ENCODE data around the gene MFAP2. TPM values are rescaled to one million over a fixed set of nuclear protein-coding genes. Genes with fewer than 3 reads are reported as not detected.
"Not testable (repeated sequence)": the region's sequence is repeated elsewhere in the genome, so short reads cannot be mapped to it uniquely, and the experiment has no call there.

The MFAP2 gene
- total and polyA plus RNA-seq, 4 donors: 21.3 to 65.3 (median 41.8) TPM

- H3K27ac ChIP-seq (ENCODE audit: low read depth in 1 of 2, low read length in 2 of 2): no peak overlapping the region
- no peak overlapping the region for H3K4me3 ChIP-seq (ENCODE audit: low read length in 2 of 2)
- no peaks in the 10 kb centered on the region for H3K4me1 ChIP-seq (ENCODE audit: control insufficient read depth in 1 of 2, insufficient read depth in 2 of 2, low read length in 2 of 2)
- intact Hi-C loops (cut with DNase I): loop anchor here in 1 of 2 donors (10.0 kb wide), 1 partner anchor 280 kb away; no protein-coding TSS in a partner anchor
- 93 to 94% methylated on average over 18 of the region's 18 CpGs for WGBS, 2 donors
- H3K9me3 ChIP-seq (ENCODE audit: control insufficient read depth, low read length): no peaks in the 10 kb centered on the region
- no peak for DNase-seq
- no peaks in the 10 kb centered on the region for H3K27me3 ChIP-seq (ENCODE audit: control insufficient read depth in 1 of 2, insufficient read depth in 2 of 2, low read length in 1 of 2)
- H3K36me3 ChIP-seq (ENCODE audit: control insufficient read depth in 1 of 2, insufficient read depth in 2 of 2, low read length in 1 of 2): no peaks in the 10 kb centered on the region
- ATAC-seq (ENCODE audit: low FRiP score): no peak
Measured at GRCh38 chr1:16954579-16954978, 25.8 kb downstream of the MFAP2 start.

DNA sequence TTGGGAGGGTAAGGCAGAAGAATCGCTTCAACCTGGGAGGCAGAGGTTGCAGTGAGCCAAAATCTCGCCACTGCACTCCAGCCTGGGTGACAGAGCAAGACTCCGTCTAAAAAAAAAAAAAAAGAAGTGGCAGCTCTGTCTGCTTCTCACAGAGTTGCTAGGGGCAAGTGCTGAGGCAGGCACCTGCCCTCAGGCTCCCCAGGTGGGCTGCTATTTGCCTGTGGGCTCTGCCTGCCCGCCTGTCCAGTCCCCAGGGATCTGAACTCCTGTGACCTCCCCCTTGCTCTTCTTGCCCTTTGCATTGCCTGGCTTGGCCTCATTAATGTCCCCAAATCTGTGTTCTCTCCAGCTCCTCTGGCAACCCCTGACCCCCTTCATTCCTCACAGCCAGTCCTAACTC lies 28.0 kb downstream of the MFAP2 start:
- not testable (repeated sequence) for ATAC-seq (ENCODE audit: low FRiP score); DNase-seq; H3K27me3 ChIP-seq (ENCODE audit: control insufficient read depth in 1 of 2, insufficient read depth in 2 of 2, low read length in 1 of 2); H3K27ac ChIP-seq (ENCODE audit: low read depth in 1 of 2, low read length in 2 of 2); H3K36me3 ChIP-seq (ENCODE audit: control insufficient read depth in 1 of 2, insufficient read depth in 2 of 2, low read length in 1 of 2); H3K9me3 ChIP-seq (ENCODE audit: control insufficient read depth, low read length); H3K4me1 ChIP-seq (ENCODE audit: control insufficient read depth in 1 of 2, insufficient read depth in 2 of 2, low read length in 2 of 2); H3K4me3 ChIP-seq (ENCODE audit: low read length in 2 of 2)
- 87 to 96% methylated on average over 4 of the region's 4 CpGs for WGBS, 2 donors
- intact Hi-C loops (cut with DNase I): loop anchor here in 1 of 2 donors (10.0 kb wide), 1 partner anchor 282 kb away; no protein-coding TSS in a partner anchor

DNA sequence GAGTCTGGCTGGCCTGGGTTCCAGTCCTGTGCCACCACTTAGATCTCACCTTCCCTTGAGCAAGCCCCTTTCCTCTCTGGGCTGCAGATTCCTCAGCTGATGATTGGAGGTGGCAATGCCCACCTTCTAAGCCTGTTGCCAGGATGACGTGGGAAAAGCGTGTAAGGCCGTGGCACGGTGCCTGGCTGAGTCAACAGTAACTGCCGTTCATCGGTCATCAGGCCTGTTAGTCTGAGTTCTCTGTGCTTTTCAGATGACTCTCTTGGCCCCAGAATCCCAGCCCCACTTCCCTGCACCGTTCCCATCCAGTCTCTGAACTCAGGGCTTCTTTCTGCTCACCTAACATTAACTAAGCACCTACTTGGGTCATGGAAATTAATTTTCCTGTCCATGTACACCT lies 31.4 kb downstream of the MFAP2 start:
- DNase-seq; H3K36me3 ChIP-seq (ENCODE audit: control insufficient read depth in 1 of 2, insufficient read depth in 2 of 2, low read length in 1 of 2); H3K27ac ChIP-seq (ENCODE audit: low read depth in 1 of 2, low read length in 2 of 2); H3K9me3 ChIP-seq (ENCODE audit: control insufficient read depth, low read length); ATAC-seq (ENCODE audit: low FRiP score); H3K4me1 ChIP-seq (ENCODE audit: control insufficient read depth in 1 of 2, insufficient read depth in 2 of 2, low read length in 2 of 2); H3K4me3 ChIP-seq (ENCODE audit: low read length in 2 of 2); H3K27me3 ChIP-seq (ENCODE audit: control insufficient read depth in 1 of 2, insufficient read depth in 2 of 2, low read length in 1 of 2): not testable (repeated sequence)
- 10 to 15% methylated on average over 7 of the region's 7 CpGs for WGBS, 2 donors
- intact Hi-C loops (cut with DNase I): loop anchor here in 1 of 2 donors (5.0 kb wide), 1 partner anchor 327 kb away; no protein-coding TSS in a partner anchor

DNA sequence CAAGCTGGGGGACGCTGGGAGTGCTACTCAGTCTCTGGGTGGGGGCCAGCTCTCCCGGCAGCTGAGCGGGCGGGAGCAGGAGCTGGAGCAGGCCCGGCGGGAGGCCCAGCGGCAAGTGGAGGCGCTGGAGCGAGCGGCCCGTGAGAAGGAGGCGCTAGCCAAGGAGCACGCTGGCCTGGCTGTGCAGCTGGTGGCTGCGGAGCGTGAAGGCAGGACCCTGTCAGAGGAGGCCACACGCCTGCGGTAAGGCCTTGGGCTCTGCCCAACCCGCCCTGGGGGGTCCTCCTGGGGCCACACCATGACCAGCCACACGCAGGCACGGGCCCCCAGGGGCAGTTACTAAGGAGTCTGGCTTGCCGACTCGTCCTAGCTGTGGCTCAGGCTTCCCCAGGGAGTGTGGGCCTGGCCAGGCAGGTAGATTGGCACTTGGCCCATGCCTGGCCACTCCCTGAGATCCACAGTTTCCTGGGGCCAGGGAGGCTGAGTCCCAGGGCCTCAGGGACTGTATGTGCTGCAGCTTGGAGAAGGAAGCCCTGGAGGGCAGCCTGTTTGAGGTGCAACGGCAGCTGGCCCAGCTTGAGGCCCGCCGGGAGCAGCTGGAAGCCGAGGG lies 32.0 kb downstream of the MFAP2 start:
- H3K27me3 ChIP-seq (ENCODE audit: control insufficient read depth in 1 of 2, insufficient read depth in 2 of 2, low read length in 1 of 2); H3K4me1 ChIP-seq (ENCODE audit: control insufficient read depth in 1 of 2, insufficient read depth in 2 of 2, low read length in 2 of 2); H3K4me3 ChIP-seq (ENCODE audit: low read length in 2 of 2); H3K36me3 ChIP-seq (ENCODE audit: control insufficient read depth in 1 of 2, insufficient read depth in 2 of 2, low read length in 1 of 2); ATAC-seq (ENCODE audit: low FRiP score); H3K27ac ChIP-seq (ENCODE audit: low read depth in 1 of 2, low read length in 2 of 2); H3K9me3 ChIP-seq (ENCODE audit: control insufficient read depth, low read length); DNase-seq: not testable (repeated sequence)
- WGBS, 2 donors: 86 to 91% methylated on average over 26 of the region's 26 CpGs
- intact Hi-C loops (cut with DNase I): loop anchor here in 1 of 2 donors (5.0 kb wide), 1 partner anchor 326 kb away; no protein-coding TSS in a partner anchor

DNA sequence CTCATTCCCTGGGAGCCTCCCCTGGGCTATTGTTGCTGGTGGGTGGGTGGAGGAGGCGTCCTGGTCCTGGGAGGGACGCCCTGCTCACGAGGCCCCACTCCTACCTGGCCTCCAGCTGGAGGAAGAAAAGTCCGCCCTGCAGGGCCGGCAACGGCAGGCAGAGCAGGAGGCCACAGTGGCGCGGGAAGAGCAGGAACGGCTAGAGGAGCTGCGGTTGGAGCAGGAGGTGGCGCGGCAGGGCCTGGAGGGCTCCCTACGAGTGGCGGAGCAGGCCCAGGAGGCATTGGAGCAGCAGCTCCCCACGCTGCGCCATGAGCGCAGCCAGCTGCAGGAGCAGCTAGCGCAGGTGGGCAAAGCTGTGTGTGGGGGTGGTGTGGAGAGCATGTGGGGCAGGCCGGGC lies 33.8 kb downstream of the MFAP2 start:
- no peaks in the 10 kb centered on the region for H3K9me3 ChIP-seq (ENCODE audit: control insufficient read depth, low read length)
- ATAC-seq (ENCODE audit: low FRiP score): no peak
- H3K4me1 ChIP-seq (ENCODE audit: control insufficient read depth in 1 of 2, insufficient read depth in 2 of 2, low read length in 2 of 2): no peaks in the 10 kb centered on the region
- no peak overlapping the region for H3K27ac ChIP-seq (ENCODE audit: low read depth in 1 of 2, low read length in 2 of 2)
- 90 to 93% methylated on average over 19 of the region's 19 CpGs for WGBS, 2 donors
- no peaks in the 10 kb centered on the region for H3K27me3 ChIP-seq (ENCODE audit: control insufficient read depth in 1 of 2, insufficient read depth in 2 of 2, low read length in 1 of 2)
- intact Hi-C loops (cut with DNase I): loop anchor here in 1 of 2 donors (5.0 kb wide), 1 partner anchor 324 kb away; no protein-coding TSS in a partner anchor
- peaks cover 0 to 2% of the 10 kb centered on the region in 2 donors for H3K36me3 ChIP-seq (ENCODE audit: control insufficient read depth in 1 of 2, insufficient read depth in 2 of 2, low read length in 1 of 2)
- no peak for DNase-seq
- H3K4me3 ChIP-seq (ENCODE audit: low read length in 2 of 2): no peak overlapping the region

DNA sequence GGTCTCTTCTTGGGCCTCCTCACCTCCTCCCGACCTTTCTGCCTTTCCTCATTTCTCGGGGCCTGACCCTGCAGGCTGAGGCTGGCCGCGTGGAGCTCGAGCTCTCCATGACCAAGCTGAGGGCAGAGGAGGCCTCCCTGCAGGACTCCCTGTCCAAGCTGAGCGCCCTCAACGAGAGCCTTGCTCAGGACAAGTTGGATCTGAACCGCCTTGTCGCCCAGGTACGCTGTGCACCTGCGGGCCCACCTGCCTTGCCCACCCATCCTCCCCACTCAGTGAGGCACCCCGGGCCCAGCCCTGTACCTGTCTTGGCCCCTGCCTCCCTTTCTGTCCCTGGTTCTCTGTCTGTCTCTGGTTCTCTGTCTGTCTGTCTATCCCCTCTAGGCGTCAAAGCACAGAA lies 34.2 kb downstream of the MFAP2 start:
- not testable (repeated sequence) for H3K36me3 ChIP-seq (ENCODE audit: control insufficient read depth in 1 of 2, insufficient read depth in 2 of 2, low read length in 1 of 2); H3K4me3 ChIP-seq (ENCODE audit: low read length in 2 of 2); ATAC-seq (ENCODE audit: low FRiP score); H3K9me3 ChIP-seq (ENCODE audit: control insufficient read depth, low read length); H3K27ac ChIP-seq (ENCODE audit: low read depth in 1 of 2, low read length in 2 of 2); DNase-seq; H3K4me1 ChIP-seq (ENCODE audit: control insufficient read depth in 1 of 2, insufficient read depth in 2 of 2, low read length in 2 of 2); H3K27me3 ChIP-seq (ENCODE audit: control insufficient read depth in 1 of 2, insufficient read depth in 2 of 2, low read length in 1 of 2)
- intact Hi-C loops (cut with DNase I): loop anchor here in 1 of 2 donors (5.0 kb wide), 1 partner anchor 324 kb away; no protein-coding TSS in a partner anchor
- WGBS, 2 donors: 87 to 91% methylated on average over 9 to 13 of the region's 13 CpGs

DNA sequence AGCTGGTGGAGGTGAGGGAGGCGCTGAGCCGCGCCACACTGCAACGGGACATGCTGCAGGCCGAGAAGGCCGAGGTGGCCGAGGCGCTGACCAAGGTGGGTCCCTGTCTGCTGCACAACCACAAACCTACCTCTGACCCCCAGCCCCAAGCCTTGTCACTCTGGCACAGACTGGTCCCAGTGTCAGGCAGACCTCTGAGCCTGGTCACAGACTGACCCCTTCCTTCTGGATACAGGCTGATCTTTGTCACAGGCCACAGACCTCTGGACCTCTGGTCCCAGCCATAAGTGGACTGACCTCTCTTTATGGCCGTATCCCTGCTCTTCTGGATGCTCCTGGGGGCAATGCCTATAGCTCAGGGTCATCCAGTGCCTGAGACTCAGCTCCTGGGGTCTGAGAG lies 34.9 kb downstream of the MFAP2 start:
- not testable (repeated sequence) for H3K4me1 ChIP-seq (ENCODE audit: control insufficient read depth in 1 of 2, insufficient read depth in 2 of 2, low read length in 2 of 2); DNase-seq; H3K9me3 ChIP-seq (ENCODE audit: control insufficient read depth, low read length); H3K36me3 ChIP-seq (ENCODE audit: control insufficient read depth in 1 of 2, insufficient read depth in 2 of 2, low read length in 1 of 2); H3K27ac ChIP-seq (ENCODE audit: low read depth in 1 of 2, low read length in 2 of 2); H3K27me3 ChIP-seq (ENCODE audit: control insufficient read depth in 1 of 2, insufficient read depth in 2 of 2, low read length in 1 of 2); H3K4me3 ChIP-seq (ENCODE audit: low read length in 2 of 2)
- intact Hi-C loops (cut with DNase I): loop anchor here in 1 of 2 donors (5.0 kb wide), 1 partner anchor 323 kb away; no protein-coding TSS in a partner anchor
- 91 to 100% methylated on average over 8 to 9 of the region's 9 CpGs for WGBS, 2 donors
- peak; percentile 60 for ATAC-seq (ENCODE audit: low FRiP score)

- DNase-seq (no peak), ATAC-seq (ENCODE audit: low FRiP score) (no peak)
- intact Hi-C loops (cut with DNase I): no loop called here
- no peak overlapping the region for H3K4me3 ChIP-seq (ENCODE audit: low read length in 2 of 2)
- no peaks in the 10 kb centered on the region for H3K9me3 ChIP-seq (ENCODE audit: control insufficient read depth, low read length)
- H3K27ac ChIP-seq (ENCODE audit: low read depth in 1 of 2, low read length in 2 of 2): no peak overlapping the region
- no peaks in the 10 kb centered on the region for H3K4me1 ChIP-seq (ENCODE audit: control insufficient read depth in 1 of 2, insufficient read depth in 2 of 2, low read length in 2 of 2)
- no peaks in the 10 kb centered on the region for H3K27me3 ChIP-seq (ENCODE audit: control insufficient read depth in 1 of 2, insufficient read depth in 2 of 2, low read length in 1 of 2)
- peaks cover 0 to 2% of the 10 kb centered on the region in 2 donors for H3K36me3 ChIP-seq (ENCODE audit: control insufficient read depth in 1 of 2, insufficient read depth in 2 of 2, low read length in 1 of 2)
- WGBS, 2 donors: 93% methylated on average over 19 of the region's 19 CpGs
Measured at GRCh38 chr1:16944038-16944437, 36.4 kb downstream of the MFAP2 start.
